Measurements from ENCODE around the gene NPB.

NPB gene

DNA sequence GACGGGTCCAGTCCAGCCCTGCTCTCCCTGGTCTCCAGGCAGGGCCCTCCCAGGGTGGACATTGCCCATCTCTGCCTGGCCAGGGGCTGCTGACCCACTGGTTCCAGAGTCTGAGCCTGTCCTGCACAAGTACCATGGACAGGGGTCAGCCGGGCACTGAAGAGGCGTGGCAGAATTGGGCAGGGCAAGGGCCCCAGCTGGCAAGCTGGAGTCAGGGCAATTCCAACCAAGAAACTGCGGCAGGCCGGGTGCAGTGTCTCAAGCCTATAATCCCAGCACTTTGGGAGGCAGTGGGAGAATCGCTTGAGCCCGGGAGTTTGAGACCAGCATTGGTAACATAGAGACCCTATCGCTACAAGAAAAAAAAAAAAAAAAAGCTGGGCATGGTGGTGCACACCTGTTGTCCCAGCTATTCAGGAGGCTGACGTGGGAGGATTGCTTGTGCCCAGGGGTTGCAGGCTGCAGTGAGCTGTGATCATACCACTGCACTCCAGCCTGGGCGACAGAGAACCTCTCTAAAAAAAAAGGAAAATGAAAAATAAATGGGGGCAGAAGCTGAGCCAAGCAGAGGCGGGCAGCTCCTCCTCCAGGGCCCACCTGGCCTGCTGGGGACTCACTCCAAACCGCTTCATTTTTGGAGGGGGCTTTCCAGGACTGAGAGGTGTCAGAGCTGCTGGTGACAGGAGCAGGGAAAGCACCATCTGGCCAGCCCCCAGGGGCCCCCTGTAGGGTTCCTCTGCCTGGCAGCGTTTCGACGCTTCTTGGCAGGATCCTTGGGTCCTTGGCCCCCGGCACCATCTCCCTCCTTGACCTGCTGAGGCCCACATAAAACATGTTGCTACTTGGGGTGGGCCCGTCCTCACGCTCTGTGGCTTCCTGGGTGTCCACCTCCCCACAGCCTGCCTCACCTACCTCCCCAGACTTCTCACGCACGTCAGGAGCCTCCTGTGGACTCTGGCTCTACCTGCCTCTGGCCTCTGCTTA lies 28.4 kb downstream of the NPB start:
- no peak overlapping the region for H3K27ac ChIP-seq (ENCODE audit: extremely low read depth, low read depth, low read length)
- H3K9me3 ChIP-seq (ENCODE audit: control insufficient read depth, insufficient read depth, low read depth, low read length): no peaks in the 10 kb centered on the region
- H3K4me1 ChIP-seq (ENCODE audit: control insufficient read depth, insufficient read depth, low read length): peaks cover 3% of the 10 kb centered on the region; the same call in 1 of the 2 replicates
- no peak overlapping the region for H3K4me3 ChIP-seq (ENCODE audit: low read depth, low read length)
- H3K36me3 ChIP-seq (ENCODE audit: control insufficient read depth in 2 of 2, insufficient read depth in 1 of 2, low read length in 2 of 2): peaks cover 0 to 13% of the 10 kb centered on the region in 2 experiments; a peak in 1 of 3 replicates
- ChIA-PET CTCF (interaction anchor here (1.0 to 1.1 kb wide), 2 partner anchors 23 to 92 kb away, joined by 4 read pairs; no protein-coding TSS in a partner anchor), POLR2A (interaction anchor here (0.5 to 1.5 kb wide), 8 partner anchors 13 to 372 kb away, joined by 3 to 6 read pairs (median 4); no protein-coding TSS in a partner anchor)
- TF ChIP-seq ZFP69B (tag by site-specific recombination; IDR thresholded peaks at IDR 0.05) (no peak), REPIN1 (tag by site-specific recombination; IDR thresholded peaks at IDR 0.05; ENCODE audit: low read depth) (no peak), ZNF426 (tag by site-specific recombination; IDR thresholded peaks at IDR 0.05) (no peak), ZNF423 (tag by site-specific recombination; IDR thresholded peaks at IDR 0.05) (no peak), ZNF660 (tag by site-specific recombination; IDR thresholded peaks at IDR 0.05) (no peak), SETDB1 (IDR thresholded peaks at IDR 0.05; ENCODE audit: insufficient read length, low read length) (no peak), ZNF785 (tag by site-specific recombination; IDR thresholded peaks at IDR 0.05) (no peak), KLF10 (tag by site-specific recombination; IDR thresholded peaks at IDR 0.05) (no peak), YY2 (tag by site-specific recombination; IDR thresholded peaks at IDR 0.05) (no peak), ZNF837 (tag by site-specific recombination; IDR thresholded peaks at IDR 0.05) (no peak), ZNF571 (tag by site-specific recombination; IDR thresholded peaks at IDR 0.05) (no peak), ZNF221 (tag by site-specific recombination; IDR thresholded peaks at IDR 0.05; ENCODE audit: borderline replicate concordance) (no peak), PRDM10 (tag by site-specific recombination; IDR thresholded peaks at IDR 0.05) (peak; percentile 73), ZNF76 (tag by site-specific recombination; IDR thresholded peaks at IDR 0.05; ENCODE audit: borderline replicate concordance, low read depth) (no peak), ZNF311 (tag by site-specific recombination; IDR thresholded peaks at IDR 0.05; ENCODE audit: borderline replicate concordance) (no peak), ZNF18 (tag by site-specific recombination; IDR thresholded peaks at IDR 0.05) (no peak), ZNF629 (tag by site-specific recombination; IDR thresholded peaks at IDR 0.05) (no peak), SALL2 (tag by site-specific recombination; IDR thresholded peaks at IDR 0.05; ENCODE audit: borderline replicate concordance) (no peak), ZNF580 (tag by site-specific recombination; IDR thresholded peaks at IDR 0.05) (no peak), ZNF146 (tag by site-specific recombination; IDR thresholded peaks at IDR 0.05) (no peak), ZNF624 (tag by site-specific recombination; IDR thresholded peaks at IDR 0.05) (no peak)
- TF ChIP-seq, protein P1, sequence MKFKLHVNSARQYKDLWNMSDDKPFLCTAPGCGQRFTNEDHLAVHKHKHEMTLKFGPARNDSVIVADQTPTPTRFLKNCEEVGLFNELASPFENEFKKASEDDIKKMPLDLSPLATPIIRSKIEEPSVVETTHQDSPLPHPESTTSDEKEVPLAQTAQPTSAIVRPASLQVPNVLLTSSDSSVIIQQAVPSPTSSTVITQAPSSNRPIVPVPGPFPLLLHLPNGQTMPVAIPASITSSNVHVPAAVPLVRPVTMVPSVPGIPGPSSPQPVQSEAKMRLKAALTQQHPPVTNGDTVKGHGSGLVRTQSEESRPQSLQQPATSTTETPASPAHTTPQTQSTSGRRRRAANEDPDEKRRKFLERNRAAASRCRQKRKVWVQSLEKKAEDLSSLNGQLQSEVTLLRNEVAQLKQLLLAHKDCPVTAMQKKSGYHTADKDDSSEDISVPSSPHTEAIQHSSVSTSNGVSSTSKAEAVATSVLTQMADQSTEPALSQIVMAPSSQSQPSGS (tag by site-specific recombination; IDR thresholded peaks at IDR 0.05; ENCODE audit: low read depth): no peak
- TF ChIP-seq, protein P2, sequence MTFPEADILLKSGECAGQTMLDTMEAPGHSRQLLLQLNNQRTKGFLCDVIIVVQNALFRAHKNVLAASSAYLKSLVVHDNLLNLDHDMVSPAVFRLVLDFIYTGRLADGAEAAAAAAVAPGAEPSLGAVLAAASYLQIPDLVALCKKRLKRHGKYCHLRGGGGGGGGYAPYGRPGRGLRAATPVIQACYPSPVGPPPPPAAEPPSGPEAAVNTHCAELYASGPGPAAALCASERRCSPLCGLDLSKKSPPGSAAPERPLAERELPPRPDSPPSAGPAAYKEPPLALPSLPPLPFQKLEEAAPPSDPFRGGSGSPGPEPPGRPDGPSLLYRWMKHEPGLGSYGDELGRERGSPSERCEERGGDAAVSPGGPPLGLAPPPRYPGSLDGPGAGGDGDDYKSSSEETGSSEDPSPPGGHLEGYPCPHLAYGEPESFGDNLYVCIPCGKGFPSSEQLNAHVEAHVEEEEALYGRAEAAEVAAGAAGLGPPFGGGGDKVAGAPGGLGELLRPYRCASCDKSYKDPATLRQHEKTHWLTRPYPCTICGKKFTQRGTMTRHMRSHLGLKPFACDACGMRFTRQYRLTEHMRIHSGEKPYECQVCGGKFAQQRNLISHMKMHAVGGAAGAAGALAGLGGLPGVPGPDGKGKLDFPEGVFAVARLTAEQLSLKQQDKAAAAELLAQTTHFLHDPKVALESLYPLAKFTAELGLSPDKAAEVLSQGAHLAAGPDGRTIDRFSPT (tag by site-specific recombination; IDR thresholded peaks at IDR 0.05): no peak
- TF ChIP-seq, protein P3, sequence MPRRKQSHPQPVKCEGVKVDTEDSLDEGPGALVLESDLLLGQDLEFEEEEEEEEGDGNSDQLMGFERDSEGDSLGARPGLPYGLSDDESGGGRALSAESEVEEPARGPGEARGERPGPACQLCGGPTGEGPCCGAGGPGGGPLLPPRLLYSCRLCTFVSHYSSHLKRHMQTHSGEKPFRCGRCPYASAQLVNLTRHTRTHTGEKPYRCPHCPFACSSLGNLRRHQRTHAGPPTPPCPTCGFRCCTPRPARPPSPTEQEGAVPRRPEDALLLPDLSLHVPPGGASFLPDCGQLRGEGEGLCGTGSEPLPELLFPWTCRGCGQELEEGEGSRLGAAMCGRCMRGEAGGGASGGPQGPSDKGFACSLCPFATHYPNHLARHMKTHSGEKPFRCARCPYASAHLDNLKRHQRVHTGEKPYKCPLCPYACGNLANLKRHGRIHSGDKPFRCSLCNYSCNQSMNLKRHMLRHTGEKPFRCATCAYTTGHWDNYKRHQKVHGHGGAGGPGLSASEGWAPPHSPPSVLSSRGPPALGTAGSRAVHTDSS (tag by site-specific recombination; IDR thresholded peaks at IDR 0.05): no peak
- TF ChIP-seq, protein P4, sequence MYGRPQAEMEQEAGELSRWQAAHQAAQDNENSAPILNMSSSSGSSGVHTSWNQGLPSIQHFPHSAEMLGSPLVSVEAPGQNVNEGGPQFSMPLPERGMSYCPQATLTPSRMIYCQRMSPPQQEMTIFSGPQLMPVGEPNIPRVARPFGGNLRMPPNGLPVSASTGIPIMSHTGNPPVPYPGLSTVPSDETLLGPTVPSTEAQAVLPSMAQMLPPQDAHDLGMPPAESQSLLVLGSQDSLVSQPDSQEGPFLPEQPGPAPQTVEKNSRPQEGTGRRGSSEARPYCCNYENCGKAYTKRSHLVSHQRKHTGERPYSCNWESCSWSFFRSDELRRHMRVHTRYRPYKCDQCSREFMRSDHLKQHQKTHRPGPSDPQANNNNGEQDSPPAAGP (tag by site-specific recombination; IDR thresholded peaks at IDR 0.05): no peak
